ENCODE measurements around the gene HMCN1.

- TF ChIP-seq CTCF (IDR thresholded peaks at IDR 0.05; ENCODE audit: low read depth, low read length) (no peak), MAX (IDR thresholded peaks at IDR 0.05; ENCODE audit: low read depth, low read length) (no peak)
Observed at GRCh38 chr1:185786524-185786923, 52.3 kb downstream of the HMCN1 start.
